Activated naive CD4-positive, alpha-beta T cell (primary cell): Measurements from ENCODE around the gene SNAP47.

ENCODE experiments used
- DNase-seq, 4 experiments: peaks; one replicate each; lab custom pipeline; 2025; lab: John Stamatoyannopoulos, UW

The SNAP47 gene

GRCh38 chr1:227732586-227733308 lies 2.5 kb upstream of the SNAP47 start:
- no peak for DNase-seq

GRCh38 chr1:227733309-227733705 lies 1.9 kb upstream of the SNAP47 start:
- no peak for DNase-seq

- DNase-seq, result no peak
Observed at GRCh38 chr1:227733751-227734545, 1.3 kb upstream of the SNAP47 start.

GRCh38 chr1:227734546-227734855 lies 734 bp upstream of the SNAP47 start:
- no peak for DNase-seq

- no peak for DNase-seq
Observed at GRCh38 chr1:227735539-227736285, 477 bp downstream of the SNAP47 start.

- no peak for DNase-seq
Observed at GRCh38 chr1:227736814-227737432, 1.7 kb downstream of the SNAP47 start.

- no peak for DNase-seq
Observed at GRCh38 chr1:227738820-227739219, 3.6 kb downstream of the SNAP47 start.

GRCh38 chr1:227739636-227740035 lies 4.4 kb downstream of the SNAP47 start:
- no peak for DNase-seq

- no peak for DNase-seq
Observed at GRCh38 chr1:227740401-227740960, 5.2 kb downstream of the SNAP47 start.

GRCh38 chr1:227741166-227741870 lies 6.1 kb downstream of the SNAP47 start:
- no peak for DNase-seq

- no peak for DNase-seq
Observed at GRCh38 chr1:227742738-227743715, 7.8 kb downstream of the SNAP47 start.

GRCh38 chr1:227744668-227745067 lies 9.4 kb downstream of the SNAP47 start:
- DNase-seq, result no peak

GRCh38 chr1:227745568-227746265 lies 10.5 kb downstream of the SNAP47 start:
- no peak for DNase-seq

GRCh38 chr1:227746676-227747075 lies 11.4 kb downstream of the SNAP47 start:
- DNase-seq, result no peak

GRCh38 chr1:227747382-227747781 lies 12.1 kb downstream of the SNAP47 start:
- DNase-seq, result no peak

- DNase-seq, result no peak
Observed at GRCh38 chr1:227747948-227748495, 12.8 kb downstream of the SNAP47 start.

GRCh38 chr1:227748496-227749182 lies 13.4 kb downstream of the SNAP47 start:
- no peak for DNase-seq

GRCh38 chr1:227749225-227749624 lies 14.0 kb downstream of the SNAP47 start:
- no peak for DNase-seq
